IMR-90 (cell line): ENCODE data around the gene COMMD8. TPM values are rescaled to one million over a fixed set of nuclear protein-coding genes. Genes with fewer than 3 reads are reported as not detected.

ENCODE experiments used
- ATAC-seq: fragments of 200-7000 bp; cut with Tn5 transposase; 2 replicates; pipeline ENCODE4 v1.9.1; 2020; ENCODE audit warnings: low read depth, mild to moderate bottlenecking, moderate library complexity
- BruUV-seq: library from RNA; stranded (reverse); fragments of 400-500 nt; replicated peaks from 2 replicates; lab custom pipeline; 2021; lab: Mats Ljungman, UMichigan
- CTCF ChIA-PET: fragments of 300-600 bp; formaldehyde crosslinking; extraction: SDS; loops from one replicate; lab custom pipeline; 2021; ENCODE audit warnings: antibody characterized with exemption; lab: Yijun Ruan, JAX
- POLR2A ChIA-PET: fragments of 300-600 bp; sonication (Branson Sonifier 250); formaldehyde crosslinking; loops from one replicate; lab custom pipeline; 2022; ENCODE audit warnings: antibody characterized with exemption; ENCODE audit not compliant: unreplicated experiment; lab: Charles Lee
- DNase-seq: peaks from one replicate; pipeline ENCODE4 v3.0.0; 2013
- H2AFZ ChIP-seq: replicated peaks from 2 replicates; pipeline ENCODE3; 2013; ENCODE audit warnings: low read length, mild to moderate bottlenecking; ENCODE audit not compliant: poor library complexity
- H2AK5ac ChIP-seq: 2 replicates; pipeline ENCODE4 v1.6.1; 2013; ENCODE audit warnings: low read depth, low read length, inconsistent platforms
- H2AK9ac ChIP-seq: replicated peaks from 2 replicates; pipeline ENCODE3; 2013; ENCODE audit warnings: mild to moderate bottlenecking, low read depth, low read length, moderate library complexity; ENCODE audit not compliant: poor library complexity
- H2BK120ac ChIP-seq: 2 replicates; pipeline ENCODE4 v1.6.1; 2013; ENCODE audit warnings: low read depth, low read length, inconsistent platforms
- H2BK15ac ChIP-seq: 3 replicates; pipeline ENCODE4 v1.6.1; 2013; ENCODE audit warnings: low read depth, low read length, inconsistent platforms
- H2BK20ac ChIP-seq: 2 replicates; pipeline ENCODE4 v1.6.1; 2013; ENCODE audit warnings: low read depth, mild to moderate bottlenecking, inconsistent platforms, low read length, moderate library complexity
- H2BK5ac ChIP-seq: 2 replicates; pipeline ENCODE4 v1.6.1; 2013; ENCODE audit warnings: mild to moderate bottlenecking, low read depth, low read length, inconsistent platforms; ENCODE audit not compliant: poor library complexity, severe bottlenecking
- H3K14ac ChIP-seq: replicated peaks from 2 replicates; pipeline ENCODE4 v1.6.1; 2013; ENCODE audit warnings: low read depth, low read length, inconsistent platforms
- H3K18ac ChIP-seq: 2 replicates; pipeline ENCODE4 v1.6.1; 2013; ENCODE audit warnings: low read depth, low read length, control low read depth
- H3K23ac ChIP-seq: 2 replicates; pipeline ENCODE4 v1.6.1; 2013; ENCODE audit warnings: low read depth, low read length, inconsistent platforms
- H3K27ac ChIP-seq: 2 replicates; pipeline ENCODE4 v1.5.1; 2013; ENCODE audit warnings: mild to moderate bottlenecking, control low read depth, low read length; ENCODE audit not compliant: insufficient read depth
- H3K27me3 ChIP-seq: 2 replicates; pipeline ENCODE4 v1.6.1; 2013; ENCODE audit warnings: low read length; ENCODE audit not compliant: control insufficient read depth, insufficient read depth
- H3K36me3 ChIP-seq: 2 replicates; pipeline ENCODE4 v1.6.1; 2013; ENCODE audit warnings: low read length, mixed read lengths; ENCODE audit not compliant: control insufficient read depth, insufficient read depth
- H3K4ac ChIP-seq: 2 replicates; pipeline ENCODE4 v1.6.1; 2013; ENCODE audit warnings: low read depth, low read length, inconsistent platforms
- H3K4me1 ChIP-seq: 2 replicates; pipeline ENCODE4 v1.6.1; 2013; ENCODE audit warnings: low read length, mixed read lengths; ENCODE audit not compliant: control insufficient read depth, insufficient read depth
- H3K4me2 ChIP-seq: 2 replicates; pipeline ENCODE4 v1.6.1; 2013; ENCODE audit warnings: low read depth, mild to moderate bottlenecking, control low read depth, low read length, moderate library complexity
- H3K4me3 ChIP-seq: 2 replicates; pipeline ENCODE4 v1.5.1; 2013; ENCODE audit warnings: low read depth, mild to moderate bottlenecking, control low read depth, low read length, moderate library complexity; ENCODE audit not compliant: insufficient read depth
- H3K56ac ChIP-seq: 2 replicates; pipeline ENCODE4 v1.6.1; 2013; ENCODE audit warnings: low read length, inconsistent platforms; ENCODE audit not compliant: insufficient read depth; ENCODE audit errors: extremely low read depth
- H3K79me1 ChIP-seq, 2 experiments: 2 replicates each; pipeline ENCODE4 v1.6.1; 2013; ENCODE audit warnings: low read length in 2 of 2, inconsistent platforms in 1 of 2, low read depth in 1 of 2
- H3K9ac ChIP-seq: 2 replicates; pipeline ENCODE4 v1.6.1; 2013; ENCODE audit warnings: low read depth, low read length, control low read depth
- H3K9me1 ChIP-seq: 2 replicates; pipeline ENCODE4 v1.6.1; 2013; ENCODE audit warnings: low read length, inconsistent platforms; ENCODE audit not compliant: insufficient read depth
- H3K9me3 ChIP-seq: 2 replicates; pipeline ENCODE4 v1.6.1; 2013; ENCODE audit warnings: low read length; ENCODE audit not compliant: control insufficient read depth, insufficient read depth
- H4K20me1 ChIP-seq: 2 replicates; pipeline ENCODE4 v1.6.1; 2013; ENCODE audit warnings: low read length, inconsistent platforms; ENCODE audit not compliant: insufficient read depth
- H4K5ac ChIP-seq: 2 replicates; pipeline ENCODE4 v1.6.1; 2013; ENCODE audit warnings: mild to moderate bottlenecking, low read depth, low read length, control low read depth
- H4K8ac ChIP-seq, 2 experiments: 2 replicates each; pipeline ENCODE4 v1.6.1; 2013; ENCODE audit warnings: low read depth in 2 of 2, low read length in 2 of 2, control low read depth in 1 of 2, inconsistent platforms in 1 of 2
- H4K91ac ChIP-seq: 2 replicates; pipeline ENCODE4 v1.6.1; 2013; ENCODE audit warnings: low read depth, low read length, inconsistent platforms; ENCODE audit not compliant: insufficient read depth
- CHD1 ChIP-seq: IDR thresholded peaks from 2 replicates; pipeline ENCODE4 v1.6.1; 2012; ENCODE audit warnings: low read depth, low read length, improper control_type of control experiment
- FOS ChIP-seq: fragments of 150-350 bp; IDR thresholded peaks from 2 replicates; pipeline ENCODE4 v1.6.1; 2016; ENCODE audit warnings: low read depth, low read length
- MAZ ChIP-seq: IDR thresholded peaks from 2 replicates; pipeline ENCODE4 v1.6.1; 2012; ENCODE audit warnings: low read depth, mild to moderate bottlenecking, low read length, improper control_type of control experiment, moderate library complexity, borderline replicate concordance
- NFE2L2 ChIP-seq: fragments of 150-350 bp; IDR thresholded peaks from 2 replicates; pipeline ENCODE4 v1.6.1; 2016; ENCODE audit warnings: low read depth, mild to moderate bottlenecking, low read length
- POLR2A ChIP-seq: IDR thresholded peaks from 2 replicates; pipeline ENCODE4 v1.6.1; 2012; ENCODE audit warnings: mild to moderate bottlenecking, low read depth, low read length
- RFX5 ChIP-seq: IDR thresholded peaks from 2 replicates; pipeline ENCODE4 v1.8.0; 2012; ENCODE audit warnings: low read depth, mild to moderate bottlenecking, low read length, moderate library complexity
- dilution Hi-C: fragments of 300-500 bp; cut with HindIII; formaldehyde crosslinking; loops from one replicate; pipeline ENCODE4 v1.14.3; 2018; ENCODE audit warnings: low sequenced_read_pairs; ENCODE audit not compliant: unreplicated experiment
- in situ Hi-C: fragments of 300-500 bp; cut with MboI; formaldehyde crosslinking; loops from 3 replicates; pipeline ENCODE4 v1.14.3; 2019; ENCODE audit warnings: low sequenced_read_pairs, inconsistent platforms, mixed read lengths
- intact Hi-C: fragments of 100-400 bp; cut with micrococcal nuclease; formaldehyde crosslinking; loops from 2 replicates; pipeline ENCODE4 v1.10.0; 2022
- polyA plus RNA-seq, 3 experiments: library from polyadenylated mRNA; depleted of rRNA; stranded (reverse); fragments of >200 nt; gene quantifications; 2 replicates each; pipeline ENCODE4 v1.2.3, GENCODE V29; 2012; ENCODE audit warnings: low replicate concordance in 1 of 3
- total RNA-seq: library from RNA; depleted of rRNA; stranded (reverse); fragments of >200 nt; gene quantifications from 2 replicates; pipeline ENCODE4 v1.2.3, GENCODE V29; 2012
- TF ChIP-seq, protein P1 (sequence below): fragments of 150-350 bp; IDR thresholded peaks from 2 replicates; pipeline ENCODE4 v1.6.1; 2016; ENCODE audit warnings: low read depth, mild to moderate bottlenecking, low read length, moderate library complexity, borderline replicate concordance
- TF ChIP-seq, protein P2 (sequence below): conservative IDR thresholded peaks from 2 replicates; pipeline ENCODE4 v1.5.1; 2012; ENCODE audit warnings: mild to moderate bottlenecking, low read depth, low read length, improper control_type of control experiment
- TF ChIP-seq, protein P3 (sequence below): fragments of 150-350 bp; IDR thresholded peaks from 2 replicates; pipeline ENCODE4 v1.6.1; 2017; ENCODE audit warnings: mild to moderate bottlenecking, antibody characterized with exemption, low read length, low read depth

COMMD8 gene
- total and polyA plus RNA-seq, 2 of the 4 experiments (the other 2 are of a cell fraction) = 12.5 to 12.6 TPM

DNA sequence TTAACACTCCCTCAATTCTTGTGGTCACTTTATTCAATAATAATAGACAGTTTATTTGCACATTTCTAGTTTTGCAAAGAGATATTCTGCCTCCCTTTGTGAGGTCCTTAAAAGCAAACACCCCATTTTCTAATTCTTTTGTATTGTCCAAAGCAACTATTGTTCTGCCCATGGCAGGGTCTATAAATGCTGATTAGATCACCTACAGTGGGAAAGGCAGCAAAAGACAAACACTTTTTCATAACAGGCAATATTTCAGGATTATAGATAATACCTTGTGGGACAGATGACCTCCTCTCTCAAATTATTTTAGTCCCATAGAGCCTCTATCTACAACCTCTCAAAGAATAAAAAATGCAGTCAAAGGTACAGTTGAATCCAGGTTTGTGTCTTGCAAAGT is 28.6 kb downstream of the COMMD8 start:
- dilution Hi-C loops = no loop called here
- Histone ChIP-seq H4K91ac (no peak overlapping the region), H3K79me1 (no peaks in the 10 kb centered on the region), H2BK5ac (no peak overlapping the region), H2BK120ac (no peak overlapping the region), H3K9me3 (no peaks in the 10 kb centered on the region), H3K36me3 (no peaks in the 10 kb centered on the region), H3K4me1 (no peaks in the 10 kb centered on the region), H3K4ac (no peak overlapping the region), H2BK20ac (no peak overlapping the region), H2AK9ac (no peak overlapping the region), H3K23ac (no peak overlapping the region), H4K5ac (no peak overlapping the region), H2AFZ (no peak overlapping the region), H3K9ac (no peak overlapping the region), H3K14ac (no peak overlapping the region), H3K18ac (no peak overlapping the region), H4K20me1 (no peaks in the 10 kb centered on the region), H3K27ac (no peak overlapping the region), H2AK5ac (no peak overlapping the region), H3K9me1 (no peaks in the 10 kb centered on the region; the same call in 1 of the 2 replicates), H3K4me2 (no peak overlapping the region), H2BK15ac (no peak overlapping the region), H3K56ac (no peak overlapping the region), H3K27me3 (no peaks in the 10 kb centered on the region), H3K4me3 (no peak overlapping the region), H4K8ac (no peak overlapping the region)
- TF ChIP-seq NFE2L2 (no peak), MAZ (no peak), CHD1 (no peak), POLR2A (no peak), RFX5 (no peak), FOS (no peak)
- TF ChIP-seq, protein P1, sequence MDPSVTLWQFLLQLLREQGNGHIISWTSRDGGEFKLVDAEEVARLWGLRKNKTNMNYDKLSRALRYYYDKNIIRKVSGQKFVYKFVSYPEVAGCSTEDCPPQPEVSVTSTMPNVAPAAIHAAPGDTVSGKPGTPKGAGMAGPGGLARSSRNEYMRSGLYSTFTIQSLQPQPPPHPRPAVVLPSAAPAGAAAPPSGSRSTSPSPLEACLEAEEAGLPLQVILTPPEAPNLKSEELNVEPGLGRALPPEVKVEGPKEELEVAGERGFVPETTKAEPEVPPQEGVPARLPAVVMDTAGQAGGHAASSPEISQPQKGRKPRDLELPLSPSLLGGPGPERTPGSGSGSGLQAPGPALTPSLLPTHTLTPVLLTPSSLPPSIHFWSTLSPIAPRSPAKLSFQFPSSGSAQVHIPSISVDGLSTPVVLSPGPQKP = no peak
- TF ChIP-seq, protein P2, sequence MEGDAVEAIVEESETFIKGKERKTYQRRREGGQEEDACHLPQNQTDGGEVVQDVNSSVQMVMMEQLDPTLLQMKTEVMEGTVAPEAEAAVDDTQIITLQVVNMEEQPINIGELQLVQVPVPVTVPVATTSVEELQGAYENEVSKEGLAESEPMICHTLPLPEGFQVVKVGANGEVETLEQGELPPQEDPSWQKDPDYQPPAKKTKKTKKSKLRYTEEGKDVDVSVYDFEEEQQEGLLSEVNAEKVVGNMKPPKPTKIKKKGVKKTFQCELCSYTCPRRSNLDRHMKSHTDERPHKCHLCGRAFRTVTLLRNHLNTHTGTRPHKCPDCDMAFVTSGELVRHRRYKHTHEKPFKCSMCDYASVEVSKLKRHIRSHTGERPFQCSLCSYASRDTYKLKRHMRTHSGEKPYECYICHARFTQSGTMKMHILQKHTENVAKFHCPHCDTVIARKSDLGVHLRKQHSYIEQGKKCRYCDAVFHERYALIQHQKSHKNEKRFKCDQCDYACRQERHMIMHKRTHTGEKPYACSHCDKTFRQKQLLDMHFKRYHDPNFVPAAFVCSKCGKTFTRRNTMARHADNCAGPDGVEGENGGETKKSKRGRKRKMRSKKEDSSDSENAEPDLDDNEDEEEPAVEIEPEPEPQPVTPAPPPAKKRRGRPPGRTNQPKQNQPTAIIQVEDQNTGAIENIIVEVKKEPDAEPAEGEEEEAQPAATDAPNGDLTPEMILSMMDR = no peak
- TF ChIP-seq, protein P3, sequence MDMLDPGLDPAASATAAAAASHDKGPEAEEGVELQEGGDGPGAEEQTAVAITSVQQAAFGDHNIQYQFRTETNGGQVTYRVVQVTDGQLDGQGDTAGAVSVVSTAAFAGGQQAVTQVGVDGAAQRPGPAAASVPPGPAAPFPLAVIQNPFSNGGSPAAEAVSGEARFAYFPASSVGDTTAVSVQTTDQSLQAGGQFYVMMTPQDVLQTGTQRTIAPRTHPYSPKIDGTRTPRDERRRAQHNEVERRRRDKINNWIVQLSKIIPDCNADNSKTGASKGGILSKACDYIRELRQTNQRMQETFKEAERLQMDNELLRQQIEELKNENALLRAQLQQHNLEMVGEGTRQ = no peak
- intact Hi-C loops = no loop called here
- ATAC-seq (no peak), DNase-seq (no peak)
- in situ Hi-C loops = no loop called here
- BruUV-seq = no TSS peak
- POLR2A ChIA-PET = no interaction called here
- CTCF ChIA-PET = no interaction called here
